GM18502 (cell line): ENCODE measurements around the gene TEKT4.
"Not testable (repeated sequence)": the region's sequence is repeated elsewhere in the genome, so short reads cannot be mapped to it uniquely, and the experiment has no call there.

Source experiments
- ATAC-seq: cut with Tn5 transposase; IDR thresholded peaks from one replicate; pipeline ENCODE4 v1.9.1; 2021; ENCODE audit warnings: mild to moderate bottlenecking; ENCODE audit not compliant: unreplicated experiment, poor library complexity

TEKT4 gene

GRCh38 chr2:94875064-94875819 is 4.0 kb downstream of the TEKT4 start:
- ATAC-seq = no peak

- ATAC-seq = no peak
Measured at GRCh38 chr2:94875820-94876522, 4.7 kb downstream of the TEKT4 start.

GRCh38 chr2:94876523-94876863 is 5.3 kb downstream of the TEKT4 start:
- no peak for ATAC-seq

GRCh38 chr2:94877129-94877528 is 5.9 kb downstream of the TEKT4 start:
- no peak for ATAC-seq

- not testable (repeated sequence) for ATAC-seq
Measured at GRCh38 chr2:94878575-94878974, 7.3 kb downstream of the TEKT4 start.

- no peak for ATAC-seq
Measured at GRCh38 chr2:94879314-94879981, 8.2 kb downstream of the TEKT4 start.

GRCh38 chr2:94879982-94880377 is 8.8 kb downstream of the TEKT4 start:
- ATAC-seq = no peak

GRCh38 chr2:94880507-94880906 is 9.3 kb downstream of the TEKT4 start:
- no peak for ATAC-seq

GRCh38 chr2:94881070-94881469 is 9.8 kb downstream of the TEKT4 start:
- no peak for ATAC-seq

- ATAC-seq = no peak
Measured at GRCh38 chr2:94890234-94890633, 19.0 kb downstream of the TEKT4 start.

- ATAC-seq = not testable (repeated sequence)
Measured at GRCh38 chr2:94895273-94895672, 24.0 kb downstream of the TEKT4 start.

- not testable (repeated sequence) for ATAC-seq
Measured at GRCh38 chr2:94906976-94907375, 35.7 kb downstream of the TEKT4 start.

- ATAC-seq = no peak
Measured at GRCh38 chr2:94923196-94923595, 52.0 kb downstream of the TEKT4 start.

GRCh38 chr2:94924999-94925398 is 53.8 kb downstream of the TEKT4 start:
- not testable (repeated sequence) for ATAC-seq
